ENCODE results near the gene ZNF610.

The ZNF610 gene

GRCh38 chr19:52391135-52391534, 55.1 kb downstream of the ZNF610 start:
- H3K9me3 ChIP-seq (ENCODE audit: control insufficient read depth in 1 of 2, low read length in 2 of 2) = peaks cover 51 to 57% of the 10 kb centered on the region in 2 donors
- no peaks in the 10 kb centered on the region for H3K4me1 ChIP-seq (ENCODE audit: control insufficient read depth in 1 of 2, insufficient read depth in 2 of 2, low read length in 2 of 2)
- H3K9ac ChIP-seq (ENCODE audit: low read depth in 1 of 2, low read length in 2 of 2) = no peak overlapping the region
- no peaks in the 10 kb centered on the region for H3K27me3 ChIP-seq (ENCODE audit: control insufficient read depth in 1 of 2, insufficient read depth in 2 of 2, low read length in 2 of 2)
- peaks cover 5 to 9% of the 10 kb centered on the region in 2 donors for H3K36me3 ChIP-seq (ENCODE audit: control insufficient read depth in 1 of 2, insufficient read depth in 2 of 2, low read length in 2 of 2)
- no peak overlapping the region for H3K4me3 ChIP-seq (ENCODE audit: low read depth in 1 of 2, low read length in 2 of 2)
- H3K27ac ChIP-seq (ENCODE audit: low read depth, low read length) = no peak overlapping the region

- Histone ChIP-seq H3K27me3 (ENCODE audit: control insufficient read depth in 1 of 2, insufficient read depth in 2 of 2, low read length in 2 of 2) (no peaks in the 10 kb centered on the region), H3K36me3 (ENCODE audit: control insufficient read depth in 1 of 2, insufficient read depth in 2 of 2, low read length in 2 of 2) (peaks cover 16 to 17% of the 10 kb centered on the region in 2 donors), H3K4me1 (ENCODE audit: control insufficient read depth in 1 of 2, insufficient read depth in 2 of 2, low read length in 2 of 2) (peaks cover 5 to 8% of the 10 kb centered on the region in 2 donors), H3K27ac (ENCODE audit: low read depth, low read length) (peak within 1 kb of the TSS; percentile 32), H3K4me3 (ENCODE audit: low read depth in 1 of 2, low read length in 2 of 2) (peak within 1 kb of the TSS; percentile 75 to 99), H3K9ac (ENCODE audit: low read depth in 1 of 2, low read length in 2 of 2) (peak within 1 kb of the TSS; percentile 40 to 77), H3K9me3 (ENCODE audit: control insufficient read depth in 1 of 2, low read length in 2 of 2) (peaks cover 19 to 25% of the 10 kb centered on the region in 2 donors)
Observed at GRCh38 chr19:52397310-52398080, 61.5 kb downstream of the ZNF610 start, which contains the start of gene ZNF528. ZNF528 (plus strand) TSS chr19:52397849; CDS start chr19:52402014, 4,165 bp downstream.

DNA sequence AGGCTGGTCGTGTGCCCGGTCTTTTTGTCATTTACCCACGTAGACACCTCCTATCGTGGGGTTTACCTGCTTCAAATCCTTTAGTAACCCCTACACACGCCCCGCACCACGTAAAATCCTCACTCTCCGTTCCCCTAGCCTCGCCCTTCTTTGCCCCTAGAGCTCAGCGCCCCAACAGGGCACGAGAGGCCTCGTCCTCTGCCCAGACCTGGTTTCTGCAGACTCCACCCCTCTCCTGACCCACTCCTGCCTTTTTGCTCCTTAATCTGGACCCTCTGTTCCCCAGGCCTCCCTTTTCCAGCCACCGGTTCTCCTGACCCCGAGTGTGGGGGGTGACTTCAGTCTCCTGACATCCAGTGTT, 62.0 kb downstream of the ZNF610 start:
- peaks cover 20 to 25% of the 10 kb centered on the region in 2 donors for H3K9me3 ChIP-seq (ENCODE audit: control insufficient read depth in 1 of 2, low read length in 2 of 2)

GRCh38 chr19:52410276-52410675, 74.2 kb downstream of the ZNF610 start:
- Histone ChIP-seq H3K27me3 (ENCODE audit: control insufficient read depth in 1 of 2, insufficient read depth in 2 of 2, low read length in 2 of 2) (no peaks in the 10 kb centered on the region), H3K9me3 (ENCODE audit: control insufficient read depth in 1 of 2, low read length in 2 of 2) (peaks cover 57 to 67% of the 10 kb centered on the region in 2 donors), H3K4me3 (ENCODE audit: low read depth in 1 of 2, low read length in 2 of 2) (no peak overlapping the region), H3K27ac (ENCODE audit: low read depth, low read length) (no peak overlapping the region), H3K9ac (ENCODE audit: low read depth in 1 of 2, low read length in 2 of 2) (no peak overlapping the region), H3K36me3 (ENCODE audit: control insufficient read depth in 1 of 2, insufficient read depth in 2 of 2, low read length in 2 of 2) (peaks cover 34 to 61% of the 10 kb centered on the region in 2 donors), H3K4me1 (ENCODE audit: control insufficient read depth in 1 of 2, insufficient read depth in 2 of 2, low read length in 2 of 2) (no peaks in the 10 kb centered on the region)

More for the DNA sequence above, 62.0 kb downstream of the ZNF610 start:
- Histone ChIP-seq H3K9ac (ENCODE audit: low read depth in 1 of 2, low read length in 2 of 2) (peak overlapping the region; percentile 40 to 77), H3K36me3 (ENCODE audit: control insufficient read depth in 1 of 2, insufficient read depth in 2 of 2, low read length in 2 of 2) (peaks cover 16 to 21% of the 10 kb centered on the region in 2 donors), H3K27me3 (ENCODE audit: control insufficient read depth in 1 of 2, insufficient read depth in 2 of 2, low read length in 2 of 2) (no peaks in the 10 kb centered on the region), H3K4me1 (ENCODE audit: control insufficient read depth in 1 of 2, insufficient read depth in 2 of 2, low read length in 2 of 2) (peaks cover 5 to 8% of the 10 kb centered on the region in 2 donors), H3K27ac (ENCODE audit: low read depth, low read length) (peak overlapping the region; percentile 32), H3K4me3 (ENCODE audit: low read depth in 1 of 2, low read length in 2 of 2) (peak overlapping the region; percentile 75 to 99)

- Histone ChIP-seq H3K27ac (ENCODE audit: low read depth, low read length) (no peak overlapping the region), H3K36me3 (ENCODE audit: control insufficient read depth in 1 of 2, insufficient read depth in 2 of 2, low read length in 2 of 2) (peaks cover 5 to 14% of the 10 kb centered on the region in 2 donors), H3K27me3 (ENCODE audit: control insufficient read depth in 1 of 2, insufficient read depth in 2 of 2, low read length in 2 of 2) (no peaks in the 10 kb centered on the region), H3K4me1 (ENCODE audit: control insufficient read depth in 1 of 2, insufficient read depth in 2 of 2, low read length in 2 of 2) (no peaks in the 10 kb centered on the region), H3K4me3 (ENCODE audit: low read depth in 1 of 2, low read length in 2 of 2) (peak overlapping the region in 1 of 2 donors; percentile 23), H3K9ac (ENCODE audit: low read depth in 1 of 2, low read length in 2 of 2) (no peak overlapping the region), H3K9me3 (ENCODE audit: control insufficient read depth in 1 of 2, low read length in 2 of 2) (peaks cover 83 to 94% of the 10 kb centered on the region in 2 donors)
Observed at GRCh38 chr19:52415711-52416110, 79.7 kb downstream of the ZNF610 start.

Data from duodenal mucosa (tissue), 2 donors.